Fibroblast of mammary gland (primary cell): ENCODE measurements around the gene CCDC85A.

Experiments used
- DNase-seq: peaks from one replicate; pipeline ENCODE4 v3.0.0-alpha.2; 2010; ENCODE audit warnings: low read depth
- H3K4me3 ChIP-seq: 2 replicates; pipeline ENCODE4 v1.5.1; 2011; ENCODE audit warnings: low read depth, mild to moderate bottlenecking, low read length, moderate library complexity; ENCODE audit not compliant: control insufficient read depth
- CTCF ChIP-seq: conservative IDR thresholded peaks from 2 replicates; pipeline ENCODE4 v1.5.1; 2011; ENCODE audit warnings: low read depth, low read length, inconsistent platforms; ENCODE audit not compliant: control insufficient read depth, insufficient read depth

The CCDC85A gene

GRCh38 chr2:56215911-56216310 lies 32.1 kb downstream of the CCDC85A start:
- no peak for TF ChIP-seq CTCF

GRCh38 chr2:56217106-56217505 lies 33.3 kb downstream of the CCDC85A start:
- no peak for TF ChIP-seq CTCF
- no peak overlapping the region for H3K4me3 ChIP-seq
- no peak for DNase-seq

More at GRCh38 chr2:56215911-56216310, 32.1 kb downstream of the CCDC85A start:
- DNase-seq = no peak
- no peak overlapping the region for H3K4me3 ChIP-seq

GRCh38 chr2:56222481-56222880 lies 38.7 kb downstream of the CCDC85A start:
- DNase-seq = no peak
- no peak for TF ChIP-seq CTCF
- no peak overlapping the region for H3K4me3 ChIP-seq

- TF ChIP-seq CTCF = no peak
- DNase-seq = peak; percentile 47
- H3K4me3 ChIP-seq = no peak overlapping the region
Measured at GRCh38 chr2:56224316-56224715, 40.5 kb downstream of the CCDC85A start.

- no peak for TF ChIP-seq CTCF
- peak; percentile 57 for DNase-seq
- H3K4me3 ChIP-seq = no peak overlapping the region
Measured at GRCh38 chr2:56227811-56228210, 44.0 kb downstream of the CCDC85A start.

GRCh38 chr2:56229397-56230060 lies 45.7 kb downstream of the CCDC85A start:
- no peak for TF ChIP-seq CTCF
- no peak overlapping the region for H3K4me3 ChIP-seq
- peak; percentile 79 for DNase-seq

- DNase-seq = peak; percentile 89
- no peak for TF ChIP-seq CTCF
- no peak overlapping the region for H3K4me3 ChIP-seq
Measured at GRCh38 chr2:56230156-56230555, 46.4 kb downstream of the CCDC85A start.
